Trophoblast cell (in vitro differentiated cells and primary cell): ENCODE data around the gene KCNH2.

Experiments
- DNase-seq, 2 donors: peaks; one replicate each; pipeline ENCODE4 v3.0.0-alpha.2; 2016
- H2AFZ ChIP-seq: 2 replicates; pipeline ENCODE4 v1.6.1; 2013; ENCODE audit warnings: low read length, moderate library complexity, mild to moderate bottlenecking; ENCODE audit not compliant: insufficient read depth, poor library complexity
- H2AK5ac ChIP-seq: 2 replicates; pipeline ENCODE4 v1.6.1; 2013; ENCODE audit warnings: mild to moderate bottlenecking, low read length
- H2BK120ac ChIP-seq: 2 replicates; pipeline ENCODE4 v1.6.1; 2013; ENCODE audit warnings: low read length, mild to moderate bottlenecking, moderate library complexity; ENCODE audit not compliant: insufficient read depth, poor library complexity
- H2BK12ac ChIP-seq: 2 replicates; pipeline ENCODE4 v1.6.1; 2013; ENCODE audit warnings: mild to moderate bottlenecking, low read length, moderate library complexity
- H2BK5ac ChIP-seq: 2 replicates; pipeline ENCODE4 v1.6.1; 2013; ENCODE audit warnings: low read length, low read depth, moderate library complexity, mild to moderate bottlenecking; ENCODE audit not compliant: poor library complexity
- H3K14ac ChIP-seq: 2 replicates; pipeline ENCODE4 v1.6.1; 2013; ENCODE audit warnings: mild to moderate bottlenecking, low read length
- H3K18ac ChIP-seq: 2 replicates; pipeline ENCODE4 v1.6.1; 2013; ENCODE audit warnings: mild to moderate bottlenecking, low read length
- H3K23ac ChIP-seq: 2 replicates; pipeline ENCODE4 v1.6.1; 2013; ENCODE audit warnings: low read length
- H3K27ac ChIP-seq: 2 replicates; pipeline ENCODE4 v1.5.1; 2013; ENCODE audit warnings: low read depth, mild to moderate bottlenecking, inconsistent platforms, low read length, moderate library complexity
- H3K27me3 ChIP-seq: 2 replicates; pipeline ENCODE4 v1.6.1; 2013; ENCODE audit warnings: inconsistent platforms, mild to moderate bottlenecking, low read length, moderate library complexity; ENCODE audit not compliant: insufficient read depth
- H3K36me3 ChIP-seq, 2 experiments: 1 replicate in 1 of 2; 2 replicates in 1 of 2; pipeline ENCODE4 v1.6.1; 2013; ENCODE audit warnings: low read length in 2 of 2, mild to moderate bottlenecking in 2 of 2, moderate library complexity in 1 of 2; ENCODE audit not compliant: insufficient read depth in 2 of 2, control insufficient read depth in 1 of 2
- H3K4ac ChIP-seq: 2 replicates; pipeline ENCODE4 v1.6.1; 2013; ENCODE audit warnings: low read depth, mild to moderate bottlenecking, low read length, moderate library complexity
- H3K4me1 ChIP-seq, 2 experiments: 1 replicate in 1 of 2; 2 replicates in 1 of 2; pipeline ENCODE4 v1.6.1; 2013; ENCODE audit warnings: low read length in 2 of 2, mild to moderate bottlenecking in 2 of 2, moderate library complexity in 1 of 2; ENCODE audit not compliant: insufficient read depth in 2 of 2, control insufficient read depth in 1 of 2
- H3K4me2 ChIP-seq: 2 replicates; pipeline ENCODE4 v1.6.1; 2013; ENCODE audit warnings: inconsistent platforms, mild to moderate bottlenecking, low read length, moderate library complexity
- H3K4me3 ChIP-seq: 2 replicates; pipeline ENCODE4 v1.5.1; 2013; ENCODE audit warnings: mild to moderate bottlenecking, low read depth, low read length, inconsistent platforms
- H3K79me1 ChIP-seq: one replicate; pipeline ENCODE4 v1.6.1; 2013; ENCODE audit warnings: low read length
- H3K79me2 ChIP-seq: 2 replicates; pipeline ENCODE4 v1.6.1; 2013; ENCODE audit warnings: low read length, mild to moderate bottlenecking; ENCODE audit not compliant: control insufficient read depth, insufficient read depth, poor library complexity
- H3K9ac ChIP-seq: 2 replicates; pipeline ENCODE4 v1.6.1; 2013; ENCODE audit warnings: mild to moderate bottlenecking, low read length
- H3K9me3 ChIP-seq: 2 replicates; pipeline ENCODE4 v1.6.1; 2013; ENCODE audit warnings: low read depth, mild to moderate bottlenecking, control low read depth, inconsistent platforms, low read length; ENCODE audit not compliant: insufficient read depth
- H4K12ac ChIP-seq: 2 replicates; pipeline ENCODE4 v1.6.1; 2013; ENCODE audit warnings: low read depth, mild to moderate bottlenecking, low read length, moderate library complexity
- H4K8ac ChIP-seq: 2 replicates; pipeline ENCODE4 v1.6.1; 2013; ENCODE audit warnings: low read depth, mild to moderate bottlenecking, low read length, moderate library complexity
- H4K91ac ChIP-seq: one replicate; pipeline ENCODE4 v1.6.1; 2013; ENCODE audit warnings: low read depth, mild to moderate bottlenecking, low read length, moderate library complexity
- WGBS: extraction: QIAGEN DNeasy Blood & Tissue Kit; methylation state at CpG from one replicate; pipeline ENCODE4 v1.1.7; 2013; ENCODE audit warnings: missing lambda C conversion rate; ENCODE audit not compliant: insufficient read length, insufficient coverage; ENCODE audit errors: extremely low coverage; 5-methylcytosine and 5-hydroxymethylcytosine counted together

The KCNH2 gene

DNA sequence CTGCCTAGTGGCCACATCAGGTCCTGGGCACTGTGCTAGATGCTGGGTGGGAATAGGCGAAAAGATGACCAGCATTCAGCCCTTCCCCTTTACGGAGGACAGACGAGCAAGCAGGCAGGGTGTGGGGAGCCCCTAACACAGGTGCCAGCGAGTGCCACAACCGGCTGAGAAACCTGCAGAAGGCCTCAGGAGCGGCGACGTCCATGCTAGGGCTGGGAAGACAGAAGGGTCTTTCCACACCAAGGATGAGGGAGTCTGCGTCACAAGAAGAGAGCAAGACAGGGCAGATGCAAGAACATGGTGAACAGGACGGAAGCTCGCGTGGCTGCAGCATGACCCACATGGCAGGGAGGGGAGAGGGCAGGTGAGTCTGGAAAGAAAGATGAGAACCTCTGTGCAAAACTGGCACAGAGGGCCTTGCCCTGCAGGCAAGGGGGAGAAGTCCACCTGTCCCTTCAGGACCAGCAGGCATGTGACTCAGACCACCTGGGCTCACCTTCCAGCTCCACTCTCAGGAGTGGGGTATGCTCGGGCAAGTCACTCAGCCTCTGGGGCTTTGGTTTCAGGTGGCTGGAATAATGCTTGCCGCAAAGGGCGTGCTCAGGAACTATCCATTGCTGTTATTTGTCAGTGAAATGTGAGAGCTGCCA is 36.6 kb downstream of the KCNH2 start:
- no peak overlapping the region for H4K8ac ChIP-seq
- no peak overlapping the region for H3K18ac ChIP-seq
- no peak overlapping the region for H2BK5ac ChIP-seq
- H4K91ac ChIP-seq, result no peak overlapping the region
- WGBS, result no CpG with 5 or more reads among the region's 15 CpGs
- H3K27ac ChIP-seq, result no peak overlapping the region
- DNase-seq, result no peak
- H3K9ac ChIP-seq, result no peak overlapping the region
- no peak overlapping the region for H3K4me3 ChIP-seq
- H3K4me2 ChIP-seq, result no peak overlapping the region
- H2BK120ac ChIP-seq, result no peak overlapping the region
- H3K36me3 ChIP-seq, result no peaks in the 10 kb centered on the region
- H2AK5ac ChIP-seq, result no peak overlapping the region
- H3K27me3 ChIP-seq, result no peaks in the 10 kb centered on the region
- no peaks in the 10 kb centered on the region for H3K9me3 ChIP-seq
- H3K79me2 ChIP-seq, result no peaks in the 10 kb centered on the region
- H3K4me1 ChIP-seq, result peaks cover 0 to 4% of the 10 kb centered on the region in 2 experiments
- no peak overlapping the region for H3K23ac ChIP-seq
- no peak overlapping the region for H3K14ac ChIP-seq
- H2AFZ ChIP-seq, result no peak overlapping the region
- H3K4ac ChIP-seq, result no peak overlapping the region
- H2BK12ac ChIP-seq, result no peak overlapping the region
- H4K12ac ChIP-seq, result no peak overlapping the region
- H3K79me1 ChIP-seq, result no peaks in the 10 kb centered on the region

DNA sequence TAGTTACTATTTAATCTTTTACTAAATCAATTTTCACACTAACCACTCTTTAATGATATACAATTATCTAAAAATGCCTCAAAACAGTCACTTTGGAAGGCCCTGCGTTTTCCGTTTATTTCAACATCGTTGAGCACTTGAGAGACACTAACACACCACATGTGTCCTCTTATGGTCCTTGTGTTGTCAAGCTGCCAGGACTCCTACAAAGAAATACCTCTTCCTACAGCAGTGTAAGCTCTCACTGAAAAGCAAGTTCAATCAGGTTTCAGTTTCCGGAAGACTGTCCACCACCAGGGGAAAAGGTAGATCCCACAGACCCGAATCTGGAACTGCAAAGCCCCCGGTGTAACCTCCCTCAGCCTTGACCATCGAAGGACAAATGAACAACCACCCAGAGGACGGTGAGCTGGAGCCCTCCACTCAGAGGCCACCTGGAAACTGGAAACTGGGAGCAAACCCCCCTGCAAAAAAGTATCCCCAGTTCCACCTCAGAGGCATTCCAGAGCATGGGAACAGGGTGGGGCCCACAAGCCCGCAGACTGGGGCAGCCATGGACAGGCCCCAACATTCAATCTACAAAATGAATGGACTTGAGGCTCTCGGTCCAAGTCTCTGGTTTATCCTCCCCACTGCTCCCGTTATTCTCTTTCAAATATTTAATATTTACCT is 37.6 kb downstream of the KCNH2 start:
- Histone ChIP-seq H2AK5ac (no peak overlapping the region), H2BK120ac (no peak overlapping the region), H3K18ac (no peak overlapping the region), H3K9ac (no peak overlapping the region), H3K4me3 (no peak overlapping the region), H3K4me1 (peaks cover 0 to 4% of the 10 kb centered on the region in 2 experiments), H4K91ac (no peak overlapping the region), H4K12ac (no peak overlapping the region), H3K4ac (no peak overlapping the region), H2AFZ (no peak overlapping the region), H3K36me3 (no peaks in the 10 kb centered on the region), H3K14ac (no peak overlapping the region), H2BK5ac (no peak overlapping the region), H2BK12ac (no peak overlapping the region), H3K79me2 (no peaks in the 10 kb centered on the region), H3K79me1 (no peaks in the 10 kb centered on the region), H4K8ac (no peak overlapping the region), H3K27ac (no peak overlapping the region), H3K9me3 (no peaks in the 10 kb centered on the region), H3K27me3 (no peaks in the 10 kb centered on the region), H3K23ac (no peak overlapping the region), H3K4me2 (no peak overlapping the region)
- DNase-seq, result no peak
- no CpG with 5 or more reads among the region's 11 CpGs for WGBS

DNA sequence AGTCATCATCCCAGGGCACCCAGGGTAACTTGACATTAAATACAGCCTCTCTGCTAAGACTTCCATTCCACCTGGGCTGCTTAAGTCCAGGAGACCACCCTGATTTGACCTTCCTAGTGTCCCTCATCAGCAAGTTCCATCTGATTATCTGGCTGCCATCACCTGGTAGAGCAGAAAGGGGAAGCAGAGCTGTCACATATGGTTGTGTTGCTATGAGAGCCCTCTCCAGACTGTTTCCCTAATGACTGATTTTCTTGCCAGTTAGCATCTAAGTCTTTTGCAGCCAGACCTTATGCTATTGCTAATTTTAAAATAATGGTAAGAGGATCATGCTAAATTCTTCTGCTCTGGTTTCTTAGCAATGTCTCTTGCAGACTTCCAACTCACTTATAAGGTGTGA is 38.7 kb downstream of the KCNH2 start:
- H3K79me2 ChIP-seq, result no peaks in the 10 kb centered on the region
- DNase-seq, result no peak
- H3K4me2 ChIP-seq, result no peak overlapping the region
- H3K18ac ChIP-seq, result no peak overlapping the region
- H3K4me1 ChIP-seq, result no peaks in the 10 kb centered on the region
- no peak overlapping the region for H2BK120ac ChIP-seq
- no peak overlapping the region for H2BK12ac ChIP-seq
- no peaks in the 10 kb centered on the region for H3K27me3 ChIP-seq
- no peak overlapping the region for H3K4ac ChIP-seq
- no peak overlapping the region for H2BK5ac ChIP-seq
- no peak overlapping the region for H3K9ac ChIP-seq
- no peak overlapping the region for H3K4me3 ChIP-seq
- no peak overlapping the region for H3K23ac ChIP-seq
- no peak overlapping the region for H3K14ac ChIP-seq
- no peak overlapping the region for H2AFZ ChIP-seq
- no peaks in the 10 kb centered on the region for H3K9me3 ChIP-seq
- H4K12ac ChIP-seq, result no peak overlapping the region
- H3K27ac ChIP-seq, result no peak overlapping the region
- H4K8ac ChIP-seq, result no peak overlapping the region
- H3K79me1 ChIP-seq, result no peaks in the 10 kb centered on the region
- H3K36me3 ChIP-seq, result no peaks in the 10 kb centered on the region
- no peak overlapping the region for H2AK5ac ChIP-seq
- no peak overlapping the region for H4K91ac ChIP-seq

DNA sequence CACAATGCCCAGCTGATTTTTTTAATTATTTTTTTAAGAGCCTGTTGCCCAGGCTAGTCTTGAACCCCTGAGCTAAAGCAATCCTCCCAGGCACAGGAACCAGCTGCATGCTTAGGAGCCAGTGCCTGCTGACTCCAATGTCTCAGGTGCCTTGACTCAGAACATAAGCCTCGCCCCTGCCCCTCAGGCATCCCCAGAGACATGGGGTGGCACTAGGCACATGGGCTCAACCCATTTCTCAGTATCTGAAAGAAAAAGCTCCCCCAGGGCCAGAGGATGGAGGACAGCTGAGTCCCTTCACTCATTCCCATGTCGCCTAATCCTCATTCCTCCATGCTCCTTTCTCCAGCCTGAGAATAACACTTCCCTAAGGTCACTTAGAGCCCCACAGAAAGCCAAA is 39.1 kb downstream of the KCNH2 start:
- DNase-seq, result no peak
- H4K8ac ChIP-seq, result no peak overlapping the region
- no peak overlapping the region for H3K4me2 ChIP-seq
- H3K4ac ChIP-seq, result no peak overlapping the region
- no peak overlapping the region for H4K91ac ChIP-seq
- no peak overlapping the region for H3K4me3 ChIP-seq
- H2AFZ ChIP-seq, result no peak overlapping the region
- H3K27ac ChIP-seq, result no peak overlapping the region
- no peak overlapping the region for H2AK5ac ChIP-seq
- no peak overlapping the region for H3K23ac ChIP-seq
- H3K79me2 ChIP-seq, result no peaks in the 10 kb centered on the region
- no peaks in the 10 kb centered on the region for H3K9me3 ChIP-seq
- no peaks in the 10 kb centered on the region for H3K79me1 ChIP-seq
- whole genome bisulfite sequencing, result no CpG with 5 or more reads among the region's 2 CpGs
- H2BK12ac ChIP-seq, result no peak overlapping the region
- no peak overlapping the region for H2BK120ac ChIP-seq
- no peaks in the 10 kb centered on the region for H3K4me1 ChIP-seq
- H3K27me3 ChIP-seq, result no peaks in the 10 kb centered on the region
- no peak overlapping the region for H3K14ac ChIP-seq
- H3K36me3 ChIP-seq, result no peaks in the 10 kb centered on the region
- no peak overlapping the region for H3K18ac ChIP-seq
- no peak overlapping the region for H2BK5ac ChIP-seq
- H4K12ac ChIP-seq, result no peak overlapping the region
- no peak overlapping the region for H3K9ac ChIP-seq
